GM23338 (cell line): Measurements from ENCODE around the gene HP. TPM values are rescaled to one million over a fixed set of nuclear protein-coding genes. Genes with fewer than 3 reads are reported as not detected.
"Not testable (repeated sequence)": the region's sequence is repeated elsewhere in the genome, so short reads cannot be mapped to it uniquely, and the experiment has no call there.

Experiments used
- ATAC-seq: fragments of 200-7000 bp; cut with Tn5 transposase; 3 replicates; pipeline ENCODE4 v1.9.1; 2020
- DNase-seq: peaks from one replicate; pipeline ENCODE4 v3.0.0-alpha.2; 2015; ENCODE audit warnings: low spot score
- H2AFZ ChIP-seq: fragments of 200-600 bp; sonication (generic); 2 replicates; pipeline ENCODE4 v1.8.0; 2016; ENCODE audit warnings: antibody characterized with exemption, mild to moderate bottlenecking, moderate library complexity
- H3F3A ChIP-seq: fragments of 200-600 bp; sonication (generic); replicated peaks from 2 replicates; pipeline ENCODE4 v1.8.0; 2017; ENCODE audit warnings: antibody characterized with exemption, mixed run types, low read depth
- H3K27ac ChIP-seq: fragments of 200-600 bp; sonication (generic); 2 replicates; pipeline ENCODE4 v1.6.1; 2016; ENCODE audit warnings: low read depth
- H3K27me3 ChIP-seq: fragments of 200-600 bp; sonication (generic); 2 replicates; pipeline ENCODE4 v1.8.0; 2016; ENCODE audit warnings: mild to moderate bottlenecking, mixed run types, moderate library complexity; ENCODE audit not compliant: insufficient read depth
- H3K36me3 ChIP-seq: fragments of 200-600 bp; sonication (generic); 2 replicates; pipeline ENCODE4 v1.8.0; 2016; ENCODE audit warnings: mild to moderate bottlenecking; ENCODE audit not compliant: insufficient read depth
- H3K4me1 ChIP-seq: fragments of 200-600 bp; sonication (generic); 2 replicates; pipeline ENCODE4 v1.8.0; 2016; ENCODE audit warnings: mild to moderate bottlenecking, moderate library complexity; ENCODE audit not compliant: insufficient read depth
- H3K4me2 ChIP-seq: fragments of 200-600 bp; sonication (generic); 2 replicates; pipeline ENCODE4 v1.7.1; 2017; ENCODE audit warnings: mixed run types
- H3K4me3 ChIP-seq: fragments of 200-600 bp; sonication (generic); 2 replicates; pipeline ENCODE4 v1.6.1; 2016; ENCODE audit warnings: mixed run types
- H3K79me2 ChIP-seq: fragments of 200-600 bp; sonication (generic); replicated peaks from 2 replicates; pipeline ENCODE4 v1.8.0; 2017; ENCODE audit warnings: mild to moderate bottlenecking; ENCODE audit not compliant: insufficient read depth
- H3K9me2 ChIP-seq: fragments of 200-600 bp; sonication (generic); 2 replicates; pipeline ENCODE4 v1.8.0; 2017; ENCODE audit not compliant: insufficient read depth
- H4K20me1 ChIP-seq: fragments of 200-600 bp; sonication (generic); replicated peaks from 2 replicates; pipeline ENCODE4 v1.8.0; 2017; ENCODE audit warnings: mild to moderate bottlenecking; ENCODE audit not compliant: insufficient read depth
- H3K27ac Mint-ChIP-seq: 2 replicates; pipeline ENCODE4 v1.8.0; 2020; ENCODE audit warnings: inconsistent platforms, mild to moderate bottlenecking, moderate library complexity, mixed read lengths
- H3K27me3 Mint-ChIP-seq: 3 replicates; pipeline ENCODE4 v1.8.0; 2022; ENCODE audit warnings: low read depth, mild to moderate bottlenecking, moderate library complexity, mixed read lengths, inconsistent platforms; ENCODE audit not compliant: insufficient read depth, poor library complexity
- H3K36me3 Mint-ChIP-seq: 3 replicates; pipeline ENCODE4 v1.8.0; 2021; ENCODE audit warnings: low read depth, mild to moderate bottlenecking, inconsistent platforms, moderate library complexity, mixed read lengths
- H3K4me1 Mint-ChIP-seq: 3 replicates; pipeline ENCODE4 v1.8.0; 2020; ENCODE audit warnings: mild to moderate bottlenecking, inconsistent platforms, mixed read lengths
- H3K4me3 Mint-ChIP-seq: 3 replicates; pipeline ENCODE4 v1.8.0; 2021; ENCODE audit warnings: moderate library complexity, mild to moderate bottlenecking, inconsistent platforms, mixed read lengths
- H3K9me3 Mint-ChIP-seq: 3 replicates; pipeline ENCODE4 v1.8.0; 2020; ENCODE audit warnings: moderate library complexity, mild to moderate bottlenecking, inconsistent platforms, mixed read lengths
- ZNF331 ChIP-seq: fragments of 250-450 bp; sonication (Bioruptor Pico); IDR thresholded peaks from 2 replicates; pipeline ENCODE4 v1.5.0; 2020; ENCODE audit warnings: low read depth, mild to moderate bottlenecking, moderate library complexity
- polyA plus RNA-seq: library from polyadenylated mRNA; unstranded; fragments of >200 nt; fragmentation: Nextera tagmentation; extraction: Ambion mirVana; gene quantifications from 2 replicates; pipeline ENCODE4 v1.2.1, GENCODE V29; 2016
- total RNA-seq: library from RNA; depleted of rRNA; stranded (reverse); fragments of >200 nt; shearing (Covaris generic); gene quantifications from 2 replicates; pipeline ENCODE4 v1.2.3, GENCODE V29; 2014
- TF ChIP-seq, protein P1 (sequence below): fragments of 250-450 bp; sonication (Bioruptor Pico); IDR thresholded peaks from 2 replicates; pipeline ENCODE4 v1.5.0; 2020; ENCODE audit warnings: mild to moderate bottlenecking, moderate library complexity
- TF ChIP-seq, protein P2 (sequence below): IDR thresholded peaks from one replicate; pipeline ENCODE4 v1.6.1; 2018; ENCODE audit warnings: antibody characterized with exemption; ENCODE audit not compliant: unreplicated experiment

The HP gene
- total and polyA plus RNA-seq, 2 experiments from 2014 or later, result 0.26 TPM; not detected in 1

DNA sequence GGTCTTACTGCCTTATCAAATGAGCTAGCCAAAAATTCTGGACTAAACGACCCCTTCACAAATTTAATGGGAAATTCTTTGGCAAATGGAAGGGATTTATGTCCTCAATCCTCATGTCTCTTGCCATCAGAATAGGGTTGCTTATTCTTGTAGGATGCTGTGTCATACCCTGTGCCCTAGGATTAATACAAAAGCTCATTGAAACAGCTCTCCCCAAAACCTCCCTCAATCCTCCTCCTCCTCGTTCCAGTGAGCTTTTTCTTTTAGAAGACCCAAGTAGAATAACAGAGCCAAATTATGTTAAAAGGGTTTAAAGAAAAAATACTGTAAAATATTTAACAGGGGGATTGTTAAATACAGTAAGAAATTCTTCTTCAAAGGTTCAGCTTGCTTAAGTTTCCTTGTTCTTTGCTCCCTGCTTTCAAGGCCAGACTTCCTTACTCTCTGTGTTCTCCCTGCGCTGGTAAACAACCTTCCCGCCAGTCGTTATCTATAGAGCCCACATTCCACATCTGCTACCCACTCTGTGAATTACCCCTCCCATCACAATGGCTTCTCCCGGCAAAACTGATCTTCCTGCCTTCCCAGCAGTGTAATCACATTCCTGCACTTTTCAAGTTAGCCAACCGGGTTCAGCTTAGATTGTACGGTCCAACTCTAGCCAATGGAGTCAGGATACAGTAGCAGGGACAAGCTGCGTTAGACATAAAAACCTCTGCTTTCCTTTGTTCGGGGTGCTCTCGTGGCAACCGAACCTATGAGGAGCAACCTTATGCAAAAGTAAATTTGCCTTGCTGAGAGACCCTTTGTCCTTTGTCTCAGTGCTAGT is 18.4 kb downstream of the HP start (continued):
- TF ChIP-seq, protein P1, sequence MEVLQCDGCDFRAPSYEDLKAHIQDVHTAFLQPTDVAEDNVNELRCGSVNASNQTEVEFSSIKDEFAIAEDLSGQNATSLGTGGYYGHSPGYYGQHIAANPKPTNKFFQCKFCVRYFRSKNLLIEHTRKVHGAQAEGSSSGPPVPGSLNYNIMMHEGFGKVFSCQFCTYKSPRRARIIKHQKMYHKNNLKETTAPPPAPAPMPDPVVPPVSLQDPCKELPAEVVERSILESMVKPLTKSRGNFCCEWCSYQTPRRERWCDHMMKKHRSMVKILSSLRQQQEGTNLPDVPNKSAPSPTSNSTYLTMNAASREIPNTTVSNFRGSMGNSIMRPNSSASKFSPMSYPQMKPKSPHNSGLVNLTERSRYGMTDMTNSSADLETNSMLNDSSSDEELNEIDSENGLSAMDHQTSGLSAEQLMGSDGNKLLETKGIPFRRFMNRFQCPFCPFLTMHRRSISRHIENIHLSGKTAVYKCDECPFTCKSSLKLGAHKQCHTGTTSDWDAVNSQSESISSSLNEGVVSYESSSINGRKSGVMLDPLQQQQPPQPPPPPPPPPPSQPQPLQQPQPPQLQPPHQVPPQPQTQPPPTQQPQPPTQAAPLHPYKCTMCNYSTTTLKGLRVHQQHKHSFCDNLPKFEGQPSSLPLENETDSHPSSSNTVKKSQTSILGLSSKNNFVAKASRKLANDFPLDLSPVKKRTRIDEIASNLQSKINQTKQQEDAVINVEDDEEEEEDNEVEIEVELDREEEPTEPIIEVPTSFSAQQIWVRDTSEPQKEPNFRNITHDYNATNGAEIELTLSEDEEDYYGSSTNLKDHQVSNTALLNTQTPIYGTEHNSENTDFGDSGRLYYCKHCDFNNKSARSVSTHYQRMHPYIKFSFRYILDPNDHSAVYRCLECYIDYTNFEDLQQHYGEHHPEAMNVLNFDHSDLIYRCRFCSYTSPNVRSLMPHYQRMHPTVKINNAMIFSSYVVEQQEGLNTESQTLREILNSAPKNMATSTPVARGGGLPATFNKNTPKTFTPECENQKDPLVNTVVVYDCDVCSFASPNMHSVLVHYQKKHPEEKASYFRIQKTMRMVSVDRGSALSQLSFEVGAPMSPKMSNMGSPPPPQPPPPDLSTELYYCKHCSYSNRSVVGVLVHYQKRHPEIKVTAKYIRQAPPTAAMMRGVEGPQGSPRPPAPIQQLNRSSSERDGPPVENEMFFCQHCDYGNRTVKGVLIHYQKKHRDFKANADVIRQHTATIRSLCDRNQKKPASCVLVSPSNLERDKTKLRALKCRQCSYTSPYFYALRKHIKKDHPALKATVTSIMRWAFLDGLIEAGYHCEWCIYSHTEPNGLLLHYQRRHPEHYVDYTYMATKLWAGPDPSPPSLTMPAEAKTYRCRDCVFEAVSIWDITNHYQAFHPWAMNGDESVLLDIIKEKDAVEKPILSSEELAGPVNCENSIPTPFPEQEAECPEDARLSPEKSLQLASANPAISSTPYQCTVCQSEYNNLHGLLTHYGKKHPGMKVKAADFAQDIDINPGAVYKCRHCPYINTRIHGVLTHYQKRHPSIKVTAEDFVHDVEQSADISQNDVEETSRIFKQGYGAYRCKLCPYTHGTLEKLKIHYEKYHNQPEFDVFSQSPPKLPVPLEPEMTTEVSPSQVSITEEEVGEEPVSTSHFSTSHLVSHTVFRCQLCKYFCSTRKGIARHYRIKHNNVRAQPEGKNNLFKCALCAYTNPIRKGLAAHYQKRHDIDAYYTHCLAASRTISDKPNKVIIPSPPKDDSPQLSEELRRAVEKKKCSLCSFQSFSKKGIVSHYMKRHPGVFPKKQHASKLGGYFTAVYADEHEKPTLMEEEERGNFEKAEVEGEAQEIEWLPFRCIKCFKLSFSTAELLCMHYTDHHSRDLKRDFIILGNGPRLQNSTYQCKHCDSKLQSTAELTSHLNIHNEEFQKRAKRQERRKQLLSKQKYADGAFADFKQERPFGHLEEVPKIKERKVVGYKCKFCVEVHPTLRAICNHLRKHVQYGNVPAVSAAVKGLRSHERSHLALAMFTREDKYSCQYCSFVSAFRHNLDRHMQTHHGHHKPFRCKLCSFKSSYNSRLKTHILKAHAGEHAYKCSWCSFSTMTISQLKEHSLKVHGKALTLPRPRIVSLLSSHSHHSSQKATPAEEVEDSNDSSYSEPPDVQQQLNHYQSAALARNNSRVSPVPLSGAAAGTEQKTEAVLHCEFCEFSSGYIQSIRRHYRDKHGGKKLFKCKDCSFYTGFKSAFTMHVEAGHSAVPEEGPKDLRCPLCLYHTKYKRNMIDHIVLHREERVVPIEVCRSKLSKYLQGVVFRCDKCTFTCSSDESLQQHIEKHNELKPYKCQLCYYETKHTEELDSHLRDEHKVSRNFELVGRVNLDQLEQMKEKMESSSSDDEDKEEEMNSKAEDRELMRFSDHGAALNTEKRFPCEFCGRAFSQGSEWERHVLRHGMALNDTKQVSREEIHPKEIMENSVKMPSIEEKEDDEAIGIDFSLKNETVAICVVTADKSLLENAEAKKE (CRISPR knock-in tag), result no peak

DNA sequence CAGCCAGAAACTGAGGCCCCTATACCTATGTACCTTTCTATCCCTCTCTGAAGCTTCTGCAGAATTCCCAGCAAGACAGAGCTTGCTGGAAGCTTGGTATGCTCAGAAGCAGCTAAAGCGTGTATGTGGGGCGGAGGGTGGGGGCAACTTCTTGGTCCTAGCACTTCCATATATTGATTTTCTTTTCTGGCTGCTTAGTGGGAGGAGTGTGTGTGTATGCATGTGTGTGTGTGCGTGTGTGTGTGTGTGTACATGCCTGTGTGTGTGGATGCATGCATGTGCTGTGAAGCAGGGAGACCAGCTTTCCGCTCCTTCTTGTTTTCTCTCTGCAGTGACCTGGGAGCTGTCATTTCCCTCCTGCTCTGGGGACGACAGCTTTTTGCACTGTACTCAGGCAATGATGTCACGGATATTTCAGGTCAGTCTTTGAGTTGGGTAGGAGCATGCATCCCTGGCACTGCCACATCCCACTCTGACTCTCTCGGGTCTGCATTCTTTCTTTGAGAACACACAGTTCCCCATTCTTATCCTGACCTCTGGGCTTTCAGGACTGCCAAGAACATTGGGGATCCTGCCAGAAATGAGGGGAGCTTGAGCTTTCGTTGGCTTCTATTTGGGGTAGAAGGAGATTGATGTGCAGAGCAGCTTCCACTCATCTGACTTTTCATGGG is 19.4 kb downstream of the HP start:
- Mint-ChIP-seq H3K9me3 (peaks cover 10% of the 10 kb centered on the region; the same call in 1 of the 3 replicates), H3K36me3 (no peaks in the 10 kb centered on the region), H3K27ac (no peak overlapping the region), H3K4me1 (peaks cover 4% of the 10 kb centered on the region), H3K27me3 (no peaks in the 10 kb centered on the region), H3K4me3 (no peak overlapping the region)
- Histone ChIP-seq H4K20me1 (no peaks in the 10 kb centered on the region), H3K27me3 (no peaks in the 10 kb centered on the region), H3K4me3 (no peak overlapping the region), H3K9me2 (no peaks in the 10 kb centered on the region), H3K27ac (no peak overlapping the region), H3K36me3 (no peaks in the 10 kb centered on the region), H2AFZ (no peak overlapping the region), H3K4me2 (no peak overlapping the region), H3K4me1 (no peaks in the 10 kb centered on the region), H3K79me2 (no peaks in the 10 kb centered on the region), H3F3A (no peaks in the 10 kb centered on the region)
- DNase-seq, result no peak
- TF ChIP-seq ZNF331 (CRISPR knock-in tag), result no peak
- TF ChIP-seq, protein P2, sequence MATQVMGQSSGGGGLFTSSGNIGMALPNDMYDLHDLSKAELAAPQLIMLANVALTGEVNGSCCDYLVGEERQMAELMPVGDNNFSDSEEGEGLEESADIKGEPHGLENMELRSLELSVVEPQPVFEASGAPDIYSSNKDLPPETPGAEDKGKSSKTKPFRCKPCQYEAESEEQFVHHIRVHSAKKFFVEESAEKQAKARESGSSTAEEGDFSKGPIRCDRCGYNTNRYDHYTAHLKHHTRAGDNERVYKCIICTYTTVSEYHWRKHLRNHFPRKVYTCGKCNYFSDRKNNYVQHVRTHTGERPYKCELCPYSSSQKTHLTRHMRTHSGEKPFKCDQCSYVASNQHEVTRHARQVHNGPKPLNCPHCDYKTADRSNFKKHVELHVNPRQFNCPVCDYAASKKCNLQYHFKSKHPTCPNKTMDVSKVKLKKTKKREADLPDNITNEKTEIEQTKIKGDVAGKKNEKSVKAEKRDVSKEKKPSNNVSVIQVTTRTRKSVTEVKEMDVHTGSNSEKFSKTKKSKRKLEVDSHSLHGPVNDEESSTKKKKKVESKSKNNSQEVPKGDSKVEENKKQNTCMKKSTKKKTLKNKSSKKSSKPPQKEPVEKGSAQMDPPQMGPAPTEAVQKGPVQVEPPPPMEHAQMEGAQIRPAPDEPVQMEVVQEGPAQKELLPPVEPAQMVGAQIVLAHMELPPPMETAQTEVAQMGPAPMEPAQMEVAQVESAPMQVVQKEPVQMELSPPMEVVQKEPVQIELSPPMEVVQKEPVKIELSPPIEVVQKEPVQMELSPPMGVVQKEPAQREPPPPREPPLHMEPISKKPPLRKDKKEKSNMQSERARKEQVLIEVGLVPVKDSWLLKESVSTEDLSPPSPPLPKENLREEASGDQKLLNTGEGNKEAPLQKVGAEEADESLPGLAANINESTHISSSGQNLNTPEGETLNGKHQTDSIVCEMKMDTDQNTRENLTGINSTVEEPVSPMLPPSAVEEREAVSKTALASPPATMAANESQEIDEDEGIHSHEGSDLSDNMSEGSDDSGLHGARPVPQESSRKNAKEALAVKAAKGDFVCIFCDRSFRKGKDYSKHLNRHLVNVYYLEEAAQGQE, result no peak
- no peak for ATAC-seq

DNA sequence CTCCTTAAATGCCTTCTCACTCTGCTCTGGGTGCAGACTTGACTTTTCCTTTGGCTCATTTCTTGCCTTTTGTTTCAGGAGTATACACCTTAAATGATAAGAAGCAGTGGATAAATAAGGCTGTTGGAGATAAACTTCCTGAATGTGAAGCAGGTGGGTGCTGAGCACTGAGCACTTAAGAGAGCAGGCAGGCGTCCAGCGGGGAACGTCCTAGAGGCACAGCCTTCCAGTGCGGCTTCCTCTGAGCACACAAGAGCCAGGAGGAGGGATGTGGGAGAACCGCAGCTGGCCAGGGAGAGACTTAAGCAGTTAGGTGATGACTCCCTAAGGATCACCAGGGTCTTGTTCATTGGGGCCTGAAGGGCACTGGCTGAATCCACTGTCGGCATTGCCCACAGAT is 20.8 kb downstream of the HP start:
- not testable (repeated sequence) for H3K4me1 ChIP-seq, DNase-seq, H3K4me1 Mint-ChIP-seq, H3F3A ChIP-seq, H3K4me3 Mint-ChIP-seq, H4K20me1 ChIP-seq, H3K36me3 ChIP-seq, H3K9me2 ChIP-seq, H3K4me3 ChIP-seq, H3K79me2 ChIP-seq, ATAC-seq, H3K36me3 Mint-ChIP-seq, H3K27ac ChIP-seq, H3K27me3 Mint-ChIP-seq, H3K27me3 ChIP-seq, H3K4me2 ChIP-seq, H2AFZ ChIP-seq, H3K27ac Mint-ChIP-seq
- peaks cover 10% of the 10 kb centered on the region; the same call in 1 of the 3 replicates for H3K9me3 Mint-ChIP-seq
